GM12892 (cell line): ENCODE measurements around the gene CYTH1.

Source experiments
- POLR2A ChIP-seq: IDR thresholded peaks from 2 replicates; pipeline ENCODE4 v1.6.1; 2011; ENCODE audit warnings: low read depth, low read length, control low read depth
- POLR2AphosphoS5 ChIP-seq: IDR thresholded peaks from 2 replicates; pipeline ENCODE4 v1.6.1; 2011; ENCODE audit warnings: low read depth, low read length, control low read depth
- TAF1 ChIP-seq: IDR thresholded peaks from 2 replicates; pipeline ENCODE4 v1.6.1; 2011; ENCODE audit warnings: low read depth, mild to moderate bottlenecking, control low read depth, low read length, borderline replicate concordance

GRCh38 chr17:78654325-78654724 lies 127.7 kb downstream of the CYTH1 start:
- TF ChIP-seq POLR2A (no peak), POLR2AphosphoS5 (no peak), TAF1 (no peak)
